SK-N-SH (cell line): ENCODE results near the gene AKAP11. TPM values are rescaled to one million over a fixed set of nuclear protein-coding genes. Genes with fewer than 3 reads are reported as not detected.

Experiments
- CTCF ChIA-PET: fragments of 300-600, 350-600 bp; formaldehyde crosslinking; extraction: SDS; loops from one replicate; lab custom pipeline; 2021; lab: Yijun Ruan, JAX
- POLR2A ChIA-PET: fragments of 350-600 bp; sonication (Branson Sonifier 250); formaldehyde crosslinking; extraction: SDS; loops from one replicate; lab custom pipeline; 2020; ENCODE audit warnings: antibody characterized with exemption, inconsistent platforms; lab: Yijun Ruan, JAX
- DNase-seq: peaks from one replicate; pipeline ENCODE4 v3.0.0; 2012
- H2AFZ ChIP-seq: fragments of 200-600 bp; sonication (generic); 2 replicates; pipeline ENCODE4 v1.8.1; 2016; ENCODE audit warnings: antibody characterized with exemption, mild to moderate bottlenecking, low read depth
- H3F3A ChIP-seq: fragments of 200-600 bp; sonication (generic); replicated peaks from 2 replicates; pipeline ENCODE3; 2016; ENCODE audit warnings: antibody characterized with exemption, mild to moderate bottlenecking; ENCODE audit not compliant: insufficient read depth
- H3K27ac ChIP-seq, 2 experiments: fragments of 200-500 bp in 1 of 2; fragments of 200-600 bp in 1 of 2; sonication (Bioruptor generic) in 1 of 2; sonication (generic), shearing (Covaris generic) in 1 of 2; 2 replicates each; pipeline versions ENCODE4 v1.5.1 to v1.6.1; 2014 to 2016; ENCODE audit warnings: low read depth in 2 of 2, inconsistent platforms in 1 of 2, low read length in 1 of 2, mild to moderate bottlenecking in 1 of 2, mixed read lengths in 1 of 2
- H3K27me3 ChIP-seq: fragments of 200-600 bp; sonication (generic), shearing (Covaris generic); 2 replicates; pipeline ENCODE4 v1.6.1; 2016; ENCODE audit warnings: mixed run types; ENCODE audit not compliant: insufficient read depth
- H3K36me3 ChIP-seq, 2 experiments: fragments of 200-500 bp in 1 of 2; fragments of 200-600 bp in 1 of 2; sonication (Bioruptor generic) in 1 of 2; sonication (generic) in 1 of 2; replicated peaks in 1 of 2; 2 replicates each; pipeline versions ENCODE3 to v1.5.1; 2014 to 2016; ENCODE audit warnings: low read length in 1 of 2, mild to moderate bottlenecking in 1 of 2; ENCODE audit not compliant: insufficient read depth in 2 of 2, control insufficient read depth in 1 of 2
- H3K4me1 ChIP-seq, 2 experiments: fragments of 200-500 bp in 1 of 2; fragments of 200-600 bp in 1 of 2; sonication (Bioruptor generic) in 1 of 2; sonication (generic), shearing (Covaris generic) in 1 of 2; 2 replicates each; pipeline versions ENCODE4 v1.5.1 to v1.6.1; 2014 to 2016; ENCODE audit warnings: low read depth in 1 of 2, low read length in 1 of 2, mixed run types in 1 of 2; ENCODE audit not compliant: insufficient read depth in 2 of 2, control insufficient read depth in 1 of 2
- H3K4me2 ChIP-seq: fragments of 200-600 bp; sonication (generic), shearing (Covaris generic); 2 replicates; pipeline ENCODE4 v1.6.1; 2017; ENCODE audit warnings: mixed run types
- H3K4me3 ChIP-seq, 2 experiments: fragments of 200-500 bp in 1 of 2; fragments of 200-600 bp in 1 of 2; sonication (Bioruptor generic) in 1 of 2; sonication (generic), shearing (Covaris generic) in 1 of 2; 2 replicates each; pipeline versions ENCODE4 v1.5.1 to v1.8.1; 2014 to 2016; ENCODE audit warnings: low read depth in 2 of 2, inconsistent platforms in 1 of 2, low read length in 1 of 2, mild to moderate bottlenecking in 1 of 2, mixed read lengths in 1 of 2, moderate library complexity in 1 of 2
- H3K79me2 ChIP-seq: fragments of 200-600 bp; sonication (generic); 2 replicates; pipeline ENCODE4 v1.8.1; 2017; ENCODE audit warnings: mild to moderate bottlenecking; ENCODE audit not compliant: insufficient read depth
- H3K9ac ChIP-seq: fragments of 200-600 bp; sonication (generic); 2 replicates; pipeline ENCODE4 v1.6.1; 2017; ENCODE audit warnings: mixed run types
- H3K9me2 ChIP-seq: fragments of 200-600 bp; sonication (generic); 2 replicates; pipeline ENCODE4 v1.6.1; 2017; ENCODE audit warnings: mixed run types
- H3K9me3 ChIP-seq: fragments of 200-600 bp; sonication (generic); 2 replicates; pipeline ENCODE4 v1.6.1; 2017; ENCODE audit warnings: mixed run types, mild to moderate bottlenecking, moderate library complexity
- H4K20me1 ChIP-seq: fragments of 200-600 bp; sonication (generic); 2 replicates; pipeline ENCODE4 v1.6.1; 2017; ENCODE audit warnings: mild to moderate bottlenecking, mixed run types; ENCODE audit not compliant: insufficient read depth
- CTCF ChIP-seq: fragments of 200-600 bp; sonication (generic); IDR thresholded peaks from 2 replicates; pipeline ENCODE4 v1.6.1; 2017; ENCODE audit warnings: antibody characterized with exemption, mild to moderate bottlenecking, moderate library complexity
- ELF1 ChIP-seq: IDR thresholded peaks from 2 replicates; pipeline ENCODE4 v1.4.0; 2012
- EP300 ChIP-seq, 2 experiments: IDR thresholded peaks; 2 replicates each; pipeline versions ENCODE4 v1.4.0 to v1.6.1; 2012; ENCODE audit warnings: borderline replicate concordance in 1 of 2, low read depth in 1 of 2, low read length in 1 of 2
- FOXJ3 ChIP-seq: sonication (generic); formaldehyde crosslinking; IDR thresholded peaks from 2 replicates; pipeline ENCODE4 v1.5.1; 2020; ENCODE audit warnings: mild to moderate bottlenecking, missing genetic modification reagents
- GATA2 ChIP-seq: sonication (generic); formaldehyde crosslinking; IDR thresholded peaks from 2 replicates; pipeline ENCODE4 v1.5.0; 2020; ENCODE audit warnings: mild to moderate bottlenecking, missing genetic modification reagents
- IRF3 ChIP-seq: fragments of 150-350 bp; IDR thresholded peaks from 2 replicates; pipeline ENCODE4 v1.6.1; 2016; ENCODE audit warnings: mild to moderate bottlenecking, low read depth, low read length
- MAX ChIP-seq: IDR thresholded peaks from 2 replicates; pipeline ENCODE4 v1.4.0; 2012; ENCODE audit warnings: low read depth
- MEF2A ChIP-seq: IDR thresholded peaks from 2 replicates; pipeline ENCODE4 v1.4.0; 2012; ENCODE audit warnings: low read depth, borderline replicate concordance
- NFIC ChIP-seq: IDR thresholded peaks from 2 replicates; pipeline ENCODE4 v1.4.0; 2012; ENCODE audit warnings: borderline replicate concordance
- NRF1 ChIP-seq: IDR thresholded peaks from 2 replicates; pipeline ENCODE4 v1.6.1; 2012; ENCODE audit warnings: low read depth, mild to moderate bottlenecking, low read length
- RAD21 ChIP-seq: IDR thresholded peaks from 2 replicates; pipeline ENCODE4 v1.6.1; 2012; ENCODE audit warnings: mild to moderate bottlenecking, low read length
- REST ChIP-seq: IDR thresholded peaks from 2 replicates; pipeline ENCODE4 v1.6.1; 2012; ENCODE audit warnings: mild to moderate bottlenecking, low read depth, low read length, moderate library complexity
- RXRA ChIP-seq: IDR thresholded peaks from 2 replicates; pipeline ENCODE4 v1.4.0; 2012; ENCODE audit warnings: low read depth, mild to moderate bottlenecking, borderline replicate concordance
- SIN3A ChIP-seq: IDR thresholded peaks from 2 replicates; pipeline ENCODE4 v1.6.1; 2012; ENCODE audit warnings: low read depth, mild to moderate bottlenecking, low read length, moderate library complexity, borderline replicate concordance
- SMC3 ChIP-seq: IDR thresholded peaks from 2 replicates; pipeline ENCODE4 v1.6.1; 2012; ENCODE audit warnings: low read depth, low read length, improper control_type of control experiment
- TEAD4 ChIP-seq: IDR thresholded peaks from 2 replicates; pipeline ENCODE4 v1.4.0; 2012; ENCODE audit warnings: mild to moderate bottlenecking, borderline replicate concordance; ENCODE audit not compliant: insufficient read depth
- USF2 ChIP-seq: fragments of 150-350 bp; IDR thresholded peaks from 2 replicates; pipeline ENCODE4 v1.6.1; 2017; ENCODE audit warnings: antibody characterized with exemption, low read length, low read depth, borderline replicate concordance
- YY1 ChIP-seq: IDR thresholded peaks from 2 replicates; pipeline ENCODE4 v1.4.0; 2012; ENCODE audit warnings: low read depth, mild to moderate bottlenecking
- WGBS: methylation state at CpG from one replicate; pipeline ENCODE4 v1.1.6; 2017; ENCODE audit warnings: low lambda C conversion rate; 5-methylcytosine and 5-hydroxymethylcytosine counted together
- polyA plus RNA-seq, 3 experiments: library from polyadenylated mRNA; depleted of rRNA; stranded (reverse); fragments of >200 nt; gene quantifications; 2 replicates each; pipeline ENCODE4 v1.2.3, GENCODE V29; 2012

AKAP11 gene
- polyA plus RNA-seq, 1 of the 3 experiments (the other 2 are of a cell fraction): 5.6 TPM

- H3F3A ChIP-seq: peaks cover 5% of the 10 kb centered on the region
- no peak for DNase-seq
- POLR2A ChIA-PET: no interaction called here
- H3K9me3 ChIP-seq: no peaks in the 10 kb centered on the region
- H2AFZ ChIP-seq: no peak overlapping the region
- no peaks in the 10 kb centered on the region for H3K9me2 ChIP-seq
- H3K9ac ChIP-seq: no peak overlapping the region
- TF ChIP-seq NFIC (no peak), YY1 (no peak), ELF1 (no peak), MEF2A (no peak), RAD21 (no peak), TEAD4 (no peak), FOXJ3 (CRISPR knock-in tag) (no peak), NRF1 (no peak), USF2 (no peak), MAX (no peak)
- TF ChIP-seq, all 33 proteins: peak for 0
- Histone ChIP-seq H3K27ac (no peak overlapping the region; a peak in 1 of 4 replicates), H3K36me3 (no peaks in the 10 kb centered on the region), H3K4me2 (no peak overlapping the region), H4K20me1 (no peaks in the 10 kb centered on the region), H3K4me3 (no peak overlapping the region), H3K4me1 (peaks cover 0 to 14% of the 10 kb centered on the region in 2 experiments; a peak in 2 of 4 replicates), H3K79me2 (no peaks in the 10 kb centered on the region), H3K27me3 (no peaks in the 10 kb centered on the region)
- 65% methylated on average over 5 of the region's 6 CpGs for WGBS
- CTCF ChIA-PET: interaction anchor here (1.0 kb wide), 1 partner anchor 10 kb away, joined by 4 read pairs; no protein-coding TSS in a partner anchor
These were observed 83.7 kb downstream of the AKAP11 start for GRCh38 chr13:42355491-42356183.

- POLR2A ChIA-PET: no interaction called here
- WGBS: 61% methylated on average over 5 of the region's 5 CpGs
- CTCF ChIA-PET: interaction anchor here (1.0 kb wide), 1 partner anchor 9 kb away, joined by 4 read pairs; no protein-coding TSS in a partner anchor
- Histone ChIP-seq H3K36me3 (no peaks in the 10 kb centered on the region), H3K9ac (no peak overlapping the region), H3K4me3 (no peak overlapping the region), H3K4me1 (peaks cover 0 to 14% of the 10 kb centered on the region in 2 experiments; a peak in 2 of 4 replicates), H3K9me3 (no peaks in the 10 kb centered on the region), H3K27me3 (no peaks in the 10 kb centered on the region), H3K79me2 (no peaks in the 10 kb centered on the region), H4K20me1 (no peaks in the 10 kb centered on the region), H3K9me2 (no peaks in the 10 kb centered on the region), H3K4me2 (no peak overlapping the region), H3F3A (peaks cover 5% of the 10 kb centered on the region), H3K27ac (no peak overlapping the region), H2AFZ (no peak overlapping the region)
- DNase-seq: no peak
- TF ChIP-seq TEAD4 (no peak), MEF2A (no peak), SMC3 (no peak), MAX (no peak), ELF1 (no peak), YY1 (no peak), EP300 (IDR thresholded peaks at IDR 0.05; ENCODE audit: borderline replicate concordance in 1 of 2, low read depth in 1 of 2, low read length in 1 of 2) (no peak), IRF3 (no peak), RXRA (no peak), SIN3A (no peak), GATA2 (CRISPR knock-in tag) (no peak), CTCF (no peak), REST (no peak)
These were observed 84.2 kb downstream of the AKAP11 start for GRCh38 chr13:42356184-42356575.
